ENCODE results near the gene CIP2A. TPM values are rescaled to one million over a fixed set of nuclear protein-coding genes. Genes with fewer than 3 reads are reported as not detected.
"Not testable (repeated sequence)": the region's sequence is repeated elsewhere in the genome, so short reads cannot be mapped to it uniquely, and the experiment has no call there.

CIP2A gene
- 24.0 and 24.9 TPM in 2 replicates for total RNA-seq (2014; rRNA removed; shearing (Covaris generic))
- 11.4 and 15.8 TPM in 2 replicates for polyA plus RNA-seq (2015; cell fraction: cytosol; rRNA removed)
- polyA plus RNA-seq (2015; cell fraction: nucleus; rRNA removed): 25.5 and 38.1 TPM in 2 replicates

DNA sequence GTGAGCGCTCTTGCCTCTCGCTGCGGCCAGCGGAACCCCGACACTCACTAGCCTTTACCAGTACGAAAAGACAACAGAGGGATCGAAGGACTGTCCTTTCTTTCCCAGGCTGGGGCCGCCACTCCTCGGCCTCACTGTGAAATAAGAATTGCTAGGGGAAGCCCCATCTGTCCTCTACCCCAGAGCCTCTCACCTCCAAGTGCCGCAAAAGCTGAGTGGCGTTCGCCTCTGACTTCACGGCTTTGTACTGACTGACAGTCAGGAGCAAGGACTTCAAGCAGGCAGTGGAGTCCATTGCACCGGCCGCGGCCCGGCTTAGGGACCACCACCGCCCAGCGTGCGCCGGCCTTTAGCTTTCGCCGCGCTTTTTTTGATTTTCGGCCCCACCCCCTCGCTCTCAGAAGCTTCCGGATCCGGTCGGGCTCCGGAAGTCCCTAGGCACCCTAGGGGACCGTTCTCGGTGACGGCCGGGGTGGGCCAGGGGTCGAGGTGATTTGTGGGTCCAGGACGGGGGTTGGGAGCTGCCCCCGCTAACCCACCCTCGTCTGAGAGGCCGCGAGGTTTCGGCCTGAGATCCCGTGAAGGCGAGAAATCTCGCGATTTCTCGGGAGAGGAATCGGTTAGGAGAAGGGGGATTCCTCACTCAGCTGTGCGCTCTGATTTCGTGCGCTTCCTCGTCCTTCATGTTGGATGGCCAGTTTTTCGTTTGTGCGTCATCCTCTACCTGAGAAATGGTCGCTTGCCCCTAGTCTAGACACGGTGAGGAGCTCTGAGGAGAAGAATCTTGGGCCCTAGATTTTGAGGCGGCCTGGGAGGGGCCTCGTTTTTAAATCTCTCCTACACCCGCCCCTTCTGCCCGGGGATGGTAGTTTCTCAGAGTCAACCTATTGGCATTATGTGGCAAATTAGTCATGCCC is at the start of gene CIP2A, which contains the start of gene DZIP3:
TSS of gene CIP2A (minus strand) at position 358 of the 917 bp plus-strand sequence. CDS start at position 295, 63 bp downstream.
TSS of gene DZIP3 (plus strand) at position 642 of the 917 bp plus-strand sequence. CDS start 15,685 bp downstream, outside the sequence.
- in situ Hi-C loops (cut with HindIII; ENCODE audit: low pct_unique_long_range_greater_than_20kb, low sequenced_read_pairs): no loop called here
- peak; percentile 94 for DNase-seq (ENCODE audit: low read depth, low spot score)

DNA sequence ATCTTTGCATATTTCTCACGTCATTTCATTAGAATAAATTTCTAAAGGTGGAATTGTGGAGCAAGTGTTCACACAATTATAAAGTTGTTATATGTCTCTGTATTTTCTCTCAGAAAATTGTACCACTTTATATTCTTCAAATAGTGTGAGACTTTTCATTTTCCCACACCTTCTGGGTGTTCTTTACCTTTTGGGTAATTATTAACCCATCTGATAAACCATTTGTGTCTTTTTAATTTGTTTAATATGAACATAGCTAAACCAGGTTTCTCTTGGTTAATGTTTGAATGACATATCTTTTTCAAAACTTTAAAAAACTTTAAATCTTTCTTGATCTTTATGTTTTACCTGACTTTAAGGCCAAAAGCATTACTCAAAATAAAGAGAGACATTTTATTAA is 40.7 kb upstream of the CIP2A start:
- in situ Hi-C loops (cut with HindIII; ENCODE audit: low pct_unique_long_range_greater_than_20kb, low sequenced_read_pairs): no loop called here
- DNase-seq (ENCODE audit: low read depth, low spot score): no peak

DNA sequence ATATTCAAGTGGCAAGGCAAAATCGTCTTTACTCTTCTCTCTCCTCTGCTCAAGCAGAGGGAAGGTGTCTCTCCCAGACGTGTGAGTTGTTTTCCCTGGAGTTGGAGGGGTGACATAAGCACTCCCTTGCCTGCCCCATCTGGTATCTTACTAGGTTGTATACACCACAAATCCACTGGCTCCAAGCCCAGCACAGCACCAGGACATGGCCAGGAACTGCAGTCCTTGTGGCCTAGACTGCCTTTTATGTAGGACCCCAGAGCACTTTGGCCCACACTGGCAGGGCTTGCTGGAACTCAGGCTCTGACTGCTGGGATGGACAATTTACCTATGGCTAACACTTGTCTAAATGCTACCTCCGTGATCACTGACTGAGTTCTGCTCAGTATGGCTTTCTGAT is 34.3 kb upstream of the CIP2A start:
- no peak for DNase-seq (ENCODE audit: low read depth, low spot score)
- in situ Hi-C loops (cut with HindIII; ENCODE audit: low pct_unique_long_range_greater_than_20kb, low sequenced_read_pairs): no loop called here

DNA sequence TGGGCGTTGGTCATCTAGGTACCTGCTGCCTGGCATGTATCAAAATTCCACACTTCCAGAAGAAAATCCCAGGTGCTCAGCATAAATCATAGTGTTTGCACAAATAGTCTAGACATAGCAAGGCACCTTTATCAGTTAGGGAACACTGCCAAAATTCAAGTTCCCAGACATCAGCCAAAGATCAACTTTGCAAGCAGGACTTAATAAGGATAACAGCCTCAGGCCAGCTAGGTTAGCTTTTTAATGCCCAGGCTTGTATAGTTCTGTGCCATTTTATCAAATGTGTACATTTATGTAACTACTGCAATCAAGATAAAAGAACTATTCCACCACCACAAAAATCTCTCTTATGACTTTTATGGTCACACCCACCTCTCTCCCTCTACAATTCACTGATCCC is 31.0 kb upstream of the CIP2A start:
- in situ Hi-C loops (cut with HindIII; ENCODE audit: low pct_unique_long_range_greater_than_20kb, low sequenced_read_pairs): no loop called here

DNA sequence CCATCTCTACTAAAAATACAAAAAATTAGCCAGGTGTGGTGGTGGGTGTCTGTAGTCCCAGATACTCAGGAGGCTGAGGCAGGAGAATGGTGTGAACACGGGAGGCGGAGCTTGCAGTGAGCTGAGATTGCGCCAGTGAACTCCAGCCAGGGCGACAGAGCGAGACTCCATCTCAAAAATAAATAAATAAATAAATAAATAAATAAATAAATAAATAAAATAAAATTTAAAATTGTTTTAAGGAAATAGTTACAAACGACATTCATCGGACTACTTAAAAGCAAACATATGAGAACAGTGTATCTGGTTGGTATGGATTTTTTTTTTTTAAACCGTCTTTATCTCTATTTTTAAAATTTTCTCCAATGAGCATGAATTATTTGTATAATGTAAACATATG is 26.9 kb upstream of the CIP2A start:
- in situ Hi-C loops (cut with HindIII; ENCODE audit: low pct_unique_long_range_greater_than_20kb, low sequenced_read_pairs); DNase-seq (ENCODE audit: low read depth, low spot score): not testable (repeated sequence)

More for the DNA sequence above, 31.0 kb upstream of the CIP2A start:
- DNase-seq (ENCODE audit: low read depth, low spot score): no peak

DNA sequence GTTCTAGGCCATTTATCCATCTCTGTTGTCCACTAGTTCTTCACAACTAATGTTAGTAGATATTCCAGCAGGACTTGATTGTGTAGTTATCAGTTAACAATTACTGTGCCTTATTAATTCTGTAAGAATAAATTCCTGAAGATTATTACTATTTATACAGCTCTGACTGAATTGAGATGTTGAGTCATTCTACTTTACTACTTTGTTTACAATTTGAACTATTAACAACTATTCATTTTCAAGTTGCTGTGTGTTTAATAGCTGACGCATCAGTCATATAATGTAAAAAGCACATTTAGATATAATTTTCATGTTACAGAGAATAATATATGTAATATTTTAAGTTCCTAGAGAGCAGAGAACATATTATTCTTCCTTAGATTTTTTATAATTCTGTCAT is 21.4 kb upstream of the CIP2A start:
- in situ Hi-C loops (cut with HindIII; ENCODE audit: low pct_unique_long_range_greater_than_20kb, low sequenced_read_pairs): no loop called here

DNA sequence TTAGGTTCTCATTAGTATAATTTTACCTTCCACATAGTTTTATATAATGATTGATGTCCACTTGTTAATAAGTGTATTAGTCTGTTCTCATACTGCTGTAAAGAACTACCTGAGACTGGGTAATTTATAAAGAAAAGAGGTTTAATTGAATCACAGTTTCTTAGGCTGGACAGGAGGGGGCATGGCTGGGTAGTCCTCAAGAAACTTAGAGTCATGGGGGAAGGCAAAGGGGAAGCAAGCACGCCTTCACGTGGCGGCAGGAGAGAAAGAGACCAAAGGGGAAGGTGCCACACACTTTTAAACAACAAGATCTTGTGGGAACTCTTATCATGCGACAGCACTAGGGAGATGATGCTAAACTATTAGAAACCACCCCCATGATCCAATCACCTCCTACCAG is 19.5 kb upstream of the CIP2A start:
- in situ Hi-C loops (cut with HindIII; ENCODE audit: low pct_unique_long_range_greater_than_20kb, low sequenced_read_pairs): no loop called here
- DNase-seq (ENCODE audit: low read depth, low spot score): no peak

More for the DNA sequence above, 21.4 kb upstream of the CIP2A start:
- DNase-seq (ENCODE audit: low read depth, low spot score): no peak

DNA sequence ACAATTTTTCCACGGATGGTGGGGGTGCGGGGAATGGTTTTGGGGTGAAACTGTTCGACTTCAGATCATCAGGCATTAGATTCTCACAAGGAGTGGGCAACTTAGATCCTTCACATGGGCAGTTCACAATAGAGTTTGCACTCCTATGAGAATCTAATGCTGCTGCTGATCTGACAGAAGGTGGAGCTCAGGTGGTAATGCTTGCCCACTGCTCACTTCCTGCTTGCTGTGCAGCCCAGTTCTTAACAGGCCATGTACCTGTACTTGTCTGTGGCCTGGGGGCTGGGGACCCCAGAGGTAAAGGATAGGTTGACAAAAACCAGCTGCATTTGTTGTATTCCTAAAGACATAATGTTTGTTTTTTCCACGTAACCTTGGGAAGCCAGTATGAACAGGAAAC is 16.3 kb upstream of the CIP2A start:
- no peak for DNase-seq (ENCODE audit: low read depth, low spot score)
- in situ Hi-C loops (cut with HindIII; ENCODE audit: low pct_unique_long_range_greater_than_20kb, low sequenced_read_pairs): no loop called here

DNA sequence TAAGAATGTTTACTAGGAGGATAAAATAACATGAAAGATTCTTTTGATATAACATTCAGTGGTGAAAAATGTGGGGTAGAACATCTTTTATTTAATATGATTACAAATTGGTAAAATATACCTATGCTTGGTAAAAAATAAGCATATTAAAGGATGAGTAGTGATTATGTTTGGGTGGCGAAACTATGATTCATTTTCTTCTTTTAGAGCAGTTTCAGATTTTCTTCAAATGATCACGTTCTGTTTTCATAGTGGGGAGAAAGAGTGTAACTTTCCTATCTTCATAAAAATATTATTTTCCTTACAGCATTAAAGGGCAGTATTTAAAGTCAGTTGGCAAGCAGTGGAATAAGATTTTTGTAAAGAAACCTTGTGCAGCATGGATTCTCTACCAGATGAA is 15.8 kb upstream of the CIP2A start:
- in situ Hi-C loops (cut with HindIII; ENCODE audit: low pct_unique_long_range_greater_than_20kb, low sequenced_read_pairs): no loop called here

DNA sequence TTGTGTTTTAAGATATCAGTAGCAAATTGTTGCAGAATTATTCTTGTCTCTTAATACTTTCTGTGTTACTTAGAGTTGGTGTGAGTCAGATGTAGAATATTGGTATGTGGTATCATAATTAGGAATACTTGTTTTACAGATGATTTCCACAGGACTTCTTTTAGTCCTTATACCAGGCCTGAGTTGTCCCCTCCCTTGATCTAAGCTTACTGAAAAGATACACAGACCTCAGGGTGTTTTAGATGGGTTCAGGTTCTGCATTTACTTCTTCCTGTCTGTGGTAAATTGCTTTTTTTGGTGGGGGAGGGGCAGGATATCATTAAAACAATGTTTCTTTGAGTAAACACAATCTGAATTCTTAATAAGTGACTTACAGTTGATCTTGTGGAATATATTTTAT is 14.5 kb upstream of the CIP2A start:
- no peak for DNase-seq (ENCODE audit: low read depth, low spot score)
- in situ Hi-C loops (cut with HindIII; ENCODE audit: low pct_unique_long_range_greater_than_20kb, low sequenced_read_pairs): no loop called here

More for the DNA sequence above, 15.8 kb upstream of the CIP2A start:
- no peak for DNase-seq (ENCODE audit: low read depth, low spot score)

DNA sequence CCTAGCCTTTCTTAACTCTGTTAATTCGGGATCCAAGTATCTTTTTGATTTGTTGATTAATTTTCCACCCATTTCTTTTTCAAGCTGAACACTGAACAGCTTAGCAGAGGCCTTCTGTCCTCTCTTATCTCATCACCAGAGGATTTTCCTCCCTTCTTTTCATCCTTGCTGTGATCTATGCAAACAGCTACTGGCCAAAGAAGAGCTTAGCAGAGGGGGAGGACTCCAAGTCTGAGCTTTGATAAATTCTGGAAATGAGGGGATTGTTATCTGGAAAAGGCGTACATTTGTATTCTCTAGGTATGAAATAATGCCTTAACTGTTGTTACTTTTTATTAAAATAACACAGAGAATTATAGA is 13.7 kb upstream of the CIP2A start:
- in situ Hi-C loops (cut with HindIII; ENCODE audit: low pct_unique_long_range_greater_than_20kb, low sequenced_read_pairs): no loop called here
- DNase-seq (ENCODE audit: low read depth, low spot score): no peak

DNA sequence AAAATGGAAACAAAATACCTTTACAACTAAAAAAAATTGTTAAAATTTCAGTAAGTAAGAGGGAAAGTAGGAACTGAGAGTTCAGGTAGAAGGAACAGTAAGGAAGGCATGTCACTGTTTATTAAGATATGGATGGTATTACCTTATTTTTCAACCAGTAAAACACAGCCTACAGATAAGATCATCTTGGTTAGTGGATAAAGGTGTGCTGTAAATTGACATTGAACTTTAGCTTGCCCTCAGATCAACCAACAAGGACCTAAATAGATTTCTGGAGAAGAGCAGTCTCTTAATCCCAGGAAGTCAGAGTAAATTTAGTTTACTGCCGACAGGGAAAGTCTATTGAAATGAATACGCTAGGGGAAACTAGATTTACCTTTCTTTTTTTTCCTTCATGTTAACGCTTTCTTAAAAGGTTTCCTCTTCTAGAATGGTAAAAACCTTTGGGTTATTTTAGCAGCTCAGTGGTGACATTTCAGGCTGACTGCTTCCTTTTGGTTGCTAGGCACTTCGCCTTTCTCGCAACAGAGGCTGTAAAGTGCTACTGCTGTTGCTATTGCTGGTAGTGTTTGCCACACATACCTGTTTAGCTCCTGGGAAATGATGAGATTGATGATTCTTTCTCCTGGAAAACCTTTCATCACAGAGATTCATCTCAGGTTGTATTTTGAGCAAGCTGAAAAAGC is 13.2 kb upstream of the CIP2A start:
- in situ Hi-C loops (cut with HindIII; ENCODE audit: low pct_unique_long_range_greater_than_20kb, low sequenced_read_pairs): no loop called here
- DNase-seq (ENCODE audit: low read depth, low spot score): no peak

DNA sequence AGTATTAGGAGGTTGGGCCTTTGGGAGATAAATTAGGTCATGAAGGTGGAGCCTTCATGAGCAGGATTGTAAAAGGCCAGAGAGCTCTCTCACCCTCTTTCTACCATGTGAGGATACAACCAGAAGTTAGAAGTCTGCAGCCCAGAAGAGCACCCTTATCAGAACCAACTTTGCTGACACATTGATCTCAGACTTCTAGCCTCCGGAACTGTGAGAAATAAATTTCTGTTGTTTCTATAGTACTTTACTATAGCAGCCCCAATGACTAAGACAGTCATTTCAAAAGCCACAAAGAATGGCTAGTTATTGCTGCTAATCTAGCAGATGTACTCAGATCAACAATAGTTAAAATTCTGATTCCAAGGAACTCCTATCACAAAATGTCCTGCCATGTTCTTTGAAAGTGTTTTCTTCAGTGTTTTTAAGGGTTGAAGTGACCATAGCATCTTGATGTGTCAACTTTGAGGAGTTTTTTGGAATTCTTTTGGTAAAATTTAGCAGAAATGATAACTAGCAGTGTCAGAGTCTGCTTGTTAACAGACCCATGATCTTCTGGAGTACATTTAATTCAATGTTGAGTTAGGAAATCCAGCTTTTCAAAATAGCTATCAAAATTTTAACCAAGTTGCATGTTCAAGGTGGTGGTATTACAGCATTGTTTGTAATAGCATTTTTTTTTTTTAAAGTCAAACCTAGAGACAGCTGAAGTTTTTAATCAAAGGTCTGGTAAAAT is 10.6 kb upstream of the CIP2A start:
- no peak for DNase-seq (ENCODE audit: low read depth, low spot score)
- in situ Hi-C loops (cut with HindIII; ENCODE audit: low pct_unique_long_range_greater_than_20kb, low sequenced_read_pairs): no loop called here

DNA sequence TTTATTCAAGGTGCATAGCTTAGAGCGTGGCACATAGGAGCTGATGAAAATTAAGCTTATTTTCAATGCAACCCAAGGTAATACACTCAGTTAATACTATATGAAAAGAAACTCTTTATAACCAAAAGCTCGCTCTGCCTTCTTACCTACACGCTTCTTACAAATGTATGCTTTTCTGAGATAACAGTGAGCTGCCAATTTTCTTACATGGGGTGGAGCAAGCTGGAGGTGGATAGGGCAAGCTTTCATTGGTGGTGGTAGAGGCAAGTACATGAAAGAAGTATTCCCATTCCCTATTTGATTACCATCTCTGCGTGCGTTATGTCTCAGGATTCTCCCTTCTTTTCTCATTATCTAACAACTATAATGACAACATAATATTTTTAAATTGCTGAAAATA is 9.1 kb upstream of the CIP2A start:
- in situ Hi-C loops (cut with HindIII; ENCODE audit: low pct_unique_long_range_greater_than_20kb, low sequenced_read_pairs): no loop called here
- DNase-seq (ENCODE audit: low read depth, low spot score): no peak

DNA sequence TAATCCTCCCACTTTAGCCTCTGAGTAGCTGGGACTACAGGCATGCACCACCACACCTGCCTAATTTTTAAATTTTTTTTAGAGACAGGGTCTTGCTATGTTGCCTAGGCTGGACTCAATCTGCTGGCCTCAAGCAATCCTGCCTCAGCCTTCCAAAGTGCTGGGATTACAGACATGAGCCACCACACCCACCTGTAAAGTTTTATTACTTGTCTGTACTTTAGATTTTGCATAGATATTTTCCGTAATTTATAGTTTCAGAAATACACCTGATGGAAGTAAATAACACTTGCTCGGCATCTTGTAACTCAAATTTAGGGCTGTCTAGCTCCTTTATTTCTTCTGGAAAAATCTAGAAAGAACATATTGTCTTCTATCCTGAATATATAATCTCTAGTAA is 6.1 kb upstream of the CIP2A start:
- in situ Hi-C loops (cut with HindIII; ENCODE audit: low pct_unique_long_range_greater_than_20kb, low sequenced_read_pairs): no loop called here
- DNase-seq (ENCODE audit: low read depth, low spot score): no peak

DNA sequence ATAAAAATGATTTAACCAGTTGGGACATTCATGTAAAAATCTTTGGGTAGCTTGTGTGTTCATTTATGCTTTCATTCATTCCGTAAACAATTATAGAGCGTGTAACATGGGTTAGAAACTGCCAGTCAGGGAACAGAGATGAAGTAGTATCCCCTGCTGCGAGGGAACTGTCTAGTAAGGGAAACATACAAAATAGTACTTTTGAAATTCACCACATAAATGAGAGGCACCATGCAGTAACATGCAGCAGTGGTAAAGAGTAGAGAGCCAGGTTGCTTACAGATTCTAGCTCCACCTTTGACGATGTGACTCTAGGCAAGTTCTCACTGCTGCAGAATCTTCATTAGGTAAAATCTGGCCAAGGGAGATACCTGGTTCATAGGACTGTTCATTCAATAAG is 1.2 kb upstream of the CIP2A start:
- no peak for DNase-seq (ENCODE audit: low read depth, low spot score)
- in situ Hi-C loops (cut with HindIII; ENCODE audit: low pct_unique_long_range_greater_than_20kb, low sequenced_read_pairs): no loop called here

DNA sequence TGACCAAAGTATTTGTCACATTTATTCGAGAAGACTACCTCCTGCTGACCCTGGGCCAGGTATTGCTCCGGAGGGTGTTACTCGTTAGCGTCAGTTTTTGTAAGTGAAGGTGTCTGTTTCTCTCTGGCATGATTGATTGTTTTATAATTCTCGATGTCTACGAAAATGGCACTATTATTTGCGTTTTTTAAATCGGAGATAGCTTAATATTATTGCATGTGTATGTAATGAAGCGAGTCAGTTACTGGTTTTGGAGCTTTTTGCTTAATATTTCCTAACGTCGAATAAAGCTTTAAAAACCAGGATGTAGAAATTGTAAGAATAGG is 723 bp upstream of the CIP2A start:
- no peak for DNase-seq (ENCODE audit: low read depth, low spot score)
- in situ Hi-C loops (cut with HindIII; ENCODE audit: low pct_unique_long_range_greater_than_20kb, low sequenced_read_pairs): no loop called here

DNA sequence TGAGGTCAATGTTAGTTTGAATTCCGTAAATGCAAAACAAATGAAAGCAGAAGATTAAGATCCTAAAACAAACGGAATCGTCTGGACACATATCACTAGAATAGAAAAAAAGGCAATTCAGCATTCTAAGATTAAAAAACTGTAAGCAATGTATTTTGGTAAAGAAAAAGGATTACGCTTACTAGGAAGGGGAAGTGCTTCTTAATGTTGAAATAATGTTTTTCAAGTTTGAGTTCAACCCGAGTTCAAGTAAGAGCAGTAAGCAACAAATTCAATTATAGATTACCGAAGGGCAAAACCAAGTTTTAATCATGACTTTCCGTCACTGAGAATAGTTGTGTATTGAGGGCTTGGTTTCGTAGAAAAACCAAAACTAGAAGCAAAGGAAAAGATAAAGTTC is 637 bp downstream of the CIP2A start:
- in situ Hi-C loops (cut with HindIII; ENCODE audit: low pct_unique_long_range_greater_than_20kb, low sequenced_read_pairs): no loop called here
- no peak for DNase-seq (ENCODE audit: low read depth, low spot score)
